GM13977 (cell line): ENCODE measurements around the gene GRK5.

Source experiments
- DNase-seq: peaks from one replicate; pipeline ENCODE4 v3.0.0; 2012; ENCODE audit warnings: low spot score
- CTCF ChIP-seq: IDR thresholded peaks from 2 replicates; pipeline ENCODE4 v1.5.1; 2012; ENCODE audit warnings: mild to moderate bottlenecking, control low read depth; ENCODE audit not compliant: insufficient read depth; ENCODE audit errors: extremely low read depth, missing control alignments
- in situ Hi-C: fragments of 300-500 bp; cut with MboI; formaldehyde crosslinking; loops from one replicate; pipeline ENCODE4 v1.12.0; 2022; ENCODE audit warnings: low sequenced_read_pairs, low pct_unique_long_range_greater_than_20kb, mixed read lengths, inconsistent platforms; ENCODE audit not compliant: unreplicated experiment

GRK5 gene

DNA sequence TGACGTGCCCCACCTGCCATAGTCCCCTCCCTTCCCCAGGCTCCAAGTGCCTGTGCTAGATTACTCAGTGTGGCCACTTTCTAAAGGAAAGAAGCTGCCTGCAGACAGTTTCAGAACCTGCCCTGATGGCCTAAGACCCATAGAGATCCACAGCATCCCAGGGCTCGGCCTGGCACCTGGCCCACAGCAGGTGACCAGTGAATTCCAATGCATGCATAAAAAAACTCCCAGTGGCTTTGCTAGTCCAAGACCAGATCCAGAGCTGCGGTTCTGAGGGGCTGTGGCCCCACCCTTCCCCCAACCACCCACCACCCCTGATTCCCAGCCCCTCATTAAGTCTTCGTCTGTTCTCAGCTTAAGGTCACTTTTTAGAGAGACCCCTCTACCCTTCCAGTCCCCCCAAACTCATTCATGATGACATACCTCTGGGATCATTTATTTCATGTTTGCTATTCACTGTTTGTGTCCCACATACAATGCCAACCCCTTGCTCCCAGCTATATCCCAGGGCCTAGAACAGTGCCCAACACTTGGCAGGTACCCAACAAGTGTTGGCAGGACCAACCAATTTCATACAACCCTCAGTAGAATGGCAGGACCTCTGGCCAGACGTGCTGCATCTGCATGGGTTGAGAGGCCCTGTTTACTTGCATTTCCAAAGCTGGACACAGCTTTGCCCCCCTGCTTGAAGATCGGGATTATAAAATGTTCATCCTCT, 217.0 kb downstream of the GRK5 start:
- DNase-seq, result no peak
- no peak for TF ChIP-seq CTCF
- in situ Hi-C loops, result no loop called here

- TF ChIP-seq CTCF, result no peak
- in situ Hi-C loops, result no loop called here
- DNase-seq, result no peak
Observed at GRCh38 chr10:119425102-119425880, 217.9 kb downstream of the GRK5 start.

- in situ Hi-C loops, result no loop called here
- no peak for DNase-seq
- TF ChIP-seq CTCF, result no peak
Observed at GRCh38 chr10:119425881-119426170, 218.5 kb downstream of the GRK5 start.

DNA sequence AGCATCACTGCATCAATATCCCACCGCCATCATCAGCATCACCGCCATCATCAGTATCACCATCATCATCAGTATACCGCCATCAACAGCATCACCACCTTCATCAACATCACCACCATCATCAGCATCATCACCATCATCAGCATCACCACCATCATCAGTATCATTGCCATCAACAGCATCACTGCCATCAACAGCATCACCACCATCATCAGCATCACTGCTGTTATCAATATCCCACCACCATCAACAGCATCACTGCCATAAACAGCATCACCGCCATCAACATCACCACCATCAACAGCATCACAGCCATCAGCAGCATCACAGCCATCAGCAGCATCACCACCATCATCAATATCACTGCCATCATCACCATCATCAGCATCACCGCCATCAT, 219.3 kb downstream of the GRK5 start:
- in situ Hi-C loops, result no loop called here
- no peak for TF ChIP-seq CTCF
- no peak for DNase-seq

- DNase-seq, result no peak
- no peak for TF ChIP-seq CTCF
- in situ Hi-C loops, result no loop called here
Observed at GRCh38 chr10:119427263-119427864, 220.0 kb downstream of the GRK5 start.

DNA sequence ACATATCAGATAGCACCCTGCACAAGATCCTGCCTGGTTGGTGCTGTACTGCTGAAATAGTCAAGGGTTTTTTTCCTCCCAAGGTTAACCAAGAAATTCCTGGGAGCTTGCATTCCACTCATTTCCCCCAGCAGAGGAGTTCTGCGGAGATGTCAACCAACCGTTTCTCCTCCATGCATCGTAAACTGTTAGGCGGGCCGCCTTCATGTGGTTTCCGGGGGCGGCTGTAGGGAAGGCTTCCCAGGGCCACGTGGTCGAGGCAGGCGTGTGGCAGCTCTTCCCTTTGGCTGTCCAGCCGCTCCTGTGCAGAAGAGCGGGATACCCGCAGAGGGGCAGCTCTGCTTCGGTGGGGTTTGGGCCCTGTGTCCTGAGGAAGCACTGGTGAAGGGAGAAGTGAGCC, 221.4 kb downstream of the GRK5 start:
- TF ChIP-seq CTCF, result no peak
- in situ Hi-C loops, result no loop called here
- no peak for DNase-seq
